ENCODE results near the gene RCVRN. TPM values are rescaled to one million over a fixed set of nuclear protein-coding genes. Genes with fewer than 3 reads are reported as not detected.

The RCVRN gene
- polyA plus RNA-seq, 1 of the 3 experiments (the other 2 are of a cell fraction): not detected

GRCh38 chr17:9911089-9911488 is 6.0 kb upstream of the RCVRN start:
- no peak overlapping the region for H2AFZ ChIP-seq (ENCODE audit: low read depth)
- no peak overlapping the region for H3K27ac ChIP-seq (ENCODE audit: low read depth in 2 of 2, low read length in 1 of 2)
- H3K9me3 ChIP-seq: no peaks in the 10 kb centered on the region
- no peak for DNase-seq
- H3K4me2 ChIP-seq: no peak overlapping the region
- no peak for TF ChIP-seq SIN3A (IDR thresholded peaks at IDR 0.05; ENCODE audit: borderline replicate concordance, low read depth, low read length)
- TF ChIP-seq PBX3 (IDR thresholded peaks at IDR 0.05): no peak
- no peak for TF ChIP-seq FOXM1 (IDR thresholded peaks at IDR 0.05; ENCODE audit: low read depth)
- TF ChIP-seq USF1 (IDR thresholded peaks at IDR 0.05; ENCODE audit: borderline replicate concordance, low read depth): no peak
- TF ChIP-seq TAF1 (IDR thresholded peaks at IDR 0.05; ENCODE audit: borderline replicate concordance, low read depth, low read length): no peak
- no peak for TF ChIP-seq RXRA (IDR thresholded peaks at IDR 0.05; ENCODE audit: borderline replicate concordance, low read depth)
- TF ChIP-seq FOSL2 (IDR thresholded peaks at IDR 0.05; ENCODE audit: borderline replicate concordance, low read depth): no peak
- TF ChIP-seq JUND (IDR thresholded peaks at IDR 0.05): no peak
- no peak for TF ChIP-seq POLR2AphosphoS5 (IDR thresholded peaks at IDR 0.05; ENCODE audit: low read depth, low read length)
- no peak for TF ChIP-seq CHD2 (IDR thresholded peaks at IDR 0.05; ENCODE audit: low read length, partially characterized antibody)
- no peak for TF ChIP-seq GATA2 (CRISPR knock-in tag; IDR thresholded peaks at IDR 0.05)
- no peak overlapping the region for H3K4me3 ChIP-seq (ENCODE audit: low read depth in 2 of 2, low read length in 1 of 2)
- H3F3A ChIP-seq (replicated peaks; ENCODE audit: insufficient read depth): no peaks in the 10 kb centered on the region
- no peak overlapping the region for H3K9ac ChIP-seq
- 7% methylated on average over 7 of the region's 12 CpGs for WGBS (ENCODE audit: low lambda C conversion rate)
- no peaks in the 10 kb centered on the region for H3K9me2 ChIP-seq
- ChIA-PET POLR2A (no interaction called here), CTCF (interaction anchor here (1.3 kb wide), 1 partner anchor 13 kb away, joined by 3 read pairs; no protein-coding TSS in a partner anchor)
- no peaks in the 10 kb centered on the region for H3K36me3 ChIP-seq (replicated peaks in 1 of 2; ENCODE audit: control insufficient read depth in 1 of 2, insufficient read depth in 2 of 2, low read length in 1 of 2)
- H3K27me3 ChIP-seq (ENCODE audit: insufficient read depth): peaks cover 22% of the 10 kb centered on the region; the same call in 1 of the 2 replicates
- H4K20me1 ChIP-seq (ENCODE audit: insufficient read depth): no peaks in the 10 kb centered on the region
- H3K79me2 ChIP-seq (ENCODE audit: insufficient read depth): no peaks in the 10 kb centered on the region
- no peaks in the 10 kb centered on the region for H3K4me1 ChIP-seq (ENCODE audit: control insufficient read depth in 1 of 2, insufficient read depth in 2 of 2, low read depth in 1 of 2, low read length in 1 of 2)

GRCh38 chr17:9908649-9909042 is 3.6 kb upstream of the RCVRN start:
- ChIA-PET CTCF (interaction anchor here (1.2 kb wide), 1 partner anchor 16 kb away, joined by 7 read pairs; no protein-coding TSS in a partner anchor), POLR2A (no interaction called here)
- H3F3A ChIP-seq (replicated peaks; ENCODE audit: insufficient read depth): no peaks in the 10 kb centered on the region
- H3K4me2 ChIP-seq: no peak overlapping the region
- no peaks in the 10 kb centered on the region for H3K4me1 ChIP-seq (ENCODE audit: control insufficient read depth in 1 of 2, insufficient read depth in 2 of 2, low read depth in 1 of 2, low read length in 1 of 2)
- H3K4me3 ChIP-seq (ENCODE audit: low read depth in 2 of 2, low read length in 1 of 2): no peak overlapping the region
- H3K27me3 ChIP-seq (ENCODE audit: insufficient read depth): peaks cover 15% of the 10 kb centered on the region; the same call in 1 of the 2 replicates
- H4K20me1 ChIP-seq (ENCODE audit: insufficient read depth): no peaks in the 10 kb centered on the region
- no peaks in the 10 kb centered on the region for H3K9me3 ChIP-seq
- no peaks in the 10 kb centered on the region for H3K36me3 ChIP-seq (replicated peaks in 1 of 2; ENCODE audit: control insufficient read depth in 1 of 2, insufficient read depth in 2 of 2, low read length in 1 of 2)
- H3K9ac ChIP-seq: no peak overlapping the region
- no peaks in the 10 kb centered on the region for H3K9me2 ChIP-seq
- TF ChIP-seq GABPA (IDR thresholded peaks at IDR 0.05; ENCODE audit: low read depth): no peak
- no peak for TF ChIP-seq FOXM1 (IDR thresholded peaks at IDR 0.05; ENCODE audit: low read depth)
- no peak for TF ChIP-seq NRF1 (IDR thresholded peaks at IDR 0.05; ENCODE audit: low read depth, low read length)
- no peak for TF ChIP-seq GATA2 (CRISPR knock-in tag; IDR thresholded peaks at IDR 0.05)
- no peak for TF ChIP-seq EZH2phosphoT487 (IDR thresholded peaks at IDR 0.05; ENCODE audit: borderline replicate concordance, low read depth)
- no peak for TF ChIP-seq JUND (IDR thresholded peaks at IDR 0.05)
- no peak for TF ChIP-seq RCOR1 (IDR thresholded peaks at IDR 0.05; ENCODE audit: low read length)
- no peak for TF ChIP-seq ELF1 (IDR thresholded peaks at IDR 0.05)
- no peak for TF ChIP-seq FOSL2 (IDR thresholded peaks at IDR 0.05; ENCODE audit: borderline replicate concordance, low read depth)
- DNase-seq: no peak
- no peaks in the 10 kb centered on the region for H3K79me2 ChIP-seq (ENCODE audit: insufficient read depth)
- 29% methylated on average over 5 of the region's 7 CpGs for WGBS (ENCODE audit: low lambda C conversion rate)
- H2AFZ ChIP-seq (ENCODE audit: low read depth): no peak overlapping the region
- H3K27ac ChIP-seq (ENCODE audit: low read depth in 2 of 2, low read length in 1 of 2): no peak overlapping the region
